HG02623 (cell line): ENCODE measurements around the gene KRTAP10-6.
"Not testable (repeated sequence)": the region's sequence is repeated elsewhere in the genome, so short reads cannot be mapped to it uniquely, and the experiment has no call there.

Experiments
- ATAC-seq: cut with Tn5 transposase; IDR thresholded peaks from one replicate; pipeline ENCODE4 v1.9.1; 2021; ENCODE audit warnings: moderate library complexity; ENCODE audit not compliant: unreplicated experiment

KRTAP10-6 gene

GRCh38 chr21:44618504-44618903, 26.2 kb upstream of the KRTAP10-6 start:
- ATAC-seq = no peak

GRCh38 chr21:44617071-44617501, 24.8 kb upstream of the KRTAP10-6 start:
- no peak for ATAC-seq

GRCh38 chr21:44616591-44616926, 24.3 kb upstream of the KRTAP10-6 start:
- ATAC-seq = no peak

GRCh38 chr21:44615911-44616590, 23.7 kb upstream of the KRTAP10-6 start:
- no peak for ATAC-seq

GRCh38 chr21:44615466-44615865, 23.2 kb upstream of the KRTAP10-6 start:
- ATAC-seq = no peak

- ATAC-seq = no peak
Observed at GRCh38 chr21:44614961-44615391, 22.7 kb upstream of the KRTAP10-6 start.

- no peak for ATAC-seq
Observed at GRCh38 chr21:44614161-44614631, 21.9 kb upstream of the KRTAP10-6 start.

GRCh38 chr21:44613386-44614155, 21.3 kb upstream of the KRTAP10-6 start:
- no peak for ATAC-seq

GRCh38 chr21:44612669-44613229, 20.4 kb upstream of the KRTAP10-6 start:
- ATAC-seq = no peak

GRCh38 chr21:44612029-44612486, 19.8 kb upstream of the KRTAP10-6 start, which contains the start of gene KRTAP10-8:
Gene KRTAP10-8, plus strand, starts transcription at chr21:44612079. Its CDS starts 22 bp downstream, at chr21:44612101.
- no peak for ATAC-seq

- no peak for ATAC-seq
Observed at GRCh38 chr21:44611551-44611950, 19.2 kb upstream of the KRTAP10-6 start.

GRCh38 chr21:44610157-44610843, 18.0 kb upstream of the KRTAP10-6 start:
- ATAC-seq = not testable (repeated sequence)

GRCh38 chr21:44609193-44609592, 16.9 kb upstream of the KRTAP10-6 start:
- no peak for ATAC-seq

GRCh38 chr21:44606495-44606894, 14.2 kb upstream of the KRTAP10-6 start:
- ATAC-seq = no peak

- ATAC-seq = no peak
Observed at GRCh38 chr21:44603911-44604310, 11.6 kb upstream of the KRTAP10-6 start.

- no peak for ATAC-seq
Observed at GRCh38 chr21:44603109-44603875, 11.0 kb upstream of the KRTAP10-6 start.

- ATAC-seq = no peak
Observed at GRCh38 chr21:44602463-44602850, 10.2 kb upstream of the KRTAP10-6 start.

- ATAC-seq = no peak
Observed at GRCh38 chr21:44601596-44602462, 9.5 kb upstream of the KRTAP10-6 start.

- not testable (repeated sequence) for ATAC-seq
Observed at GRCh38 chr21:44601091-44601490, 8.8 kb upstream of the KRTAP10-6 start.
